ENCODE data around the gene NBPF11. TPM values are rescaled to one million over a fixed set of nuclear protein-coding genes. Genes with fewer than 3 reads are reported as not detected.
A peak's percentile ranks its signal among the peaks of the same experiment; 100 is the strongest.
"Not testable (repeated sequence)": the region's sequence is repeated elsewhere in the genome, so short reads cannot be mapped to it uniquely, and the experiment has no call there.

Gene NBPF11
- total RNA-seq, 4 donors from 2014 or later, result 0.58 to 1.8 (median 1.3) TPM

GRCh38 chr1:148147052-148147838 lies 4.8 kb downstream of the NBPF11 start:
- H3K9me3 ChIP-seq; H3K4me1 ChIP-seq; DNase-seq; H3K27ac ChIP-seq; ATAC-seq; intact Hi-C loops (cut with DNase I; ENCODE audit: low total_unique reads); H3K27me3 ChIP-seq; in situ Hi-C loops (cut with MboI; ENCODE audit: low sequenced_read_pairs in 4 of 4); H3K4me3 ChIP-seq; H3K36me3 ChIP-seq: not testable (repeated sequence)

GRCh38 chr1:148146191-148146997 lies 5.7 kb downstream of the NBPF11 start:
- H3K4me1 ChIP-seq; H3K36me3 ChIP-seq; DNase-seq; in situ Hi-C loops (cut with MboI; ENCODE audit: low sequenced_read_pairs in 4 of 4); H3K27ac ChIP-seq; intact Hi-C loops (cut with DNase I; ENCODE audit: low total_unique reads); ATAC-seq; H3K9me3 ChIP-seq; H3K4me3 ChIP-seq; H3K27me3 ChIP-seq: not testable (repeated sequence)

- H3K4me3 ChIP-seq; H3K36me3 ChIP-seq; H3K27ac ChIP-seq; H3K27me3 ChIP-seq; in situ Hi-C loops (cut with MboI; ENCODE audit: low sequenced_read_pairs in 4 of 4); DNase-seq; H3K4me1 ChIP-seq; H3K9me3 ChIP-seq; ATAC-seq; intact Hi-C loops (cut with DNase I; ENCODE audit: low total_unique reads): not testable (repeated sequence)
These were observed 8.9 kb downstream of the NBPF11 start for GRCh38 chr1:148143223-148143622.

- H3K9me3 ChIP-seq; in situ Hi-C loops (cut with MboI; ENCODE audit: low sequenced_read_pairs in 4 of 4); intact Hi-C loops (cut with DNase I; ENCODE audit: low total_unique reads); H3K36me3 ChIP-seq; H3K4me1 ChIP-seq; H3K27me3 ChIP-seq; DNase-seq; H3K4me3 ChIP-seq; H3K27ac ChIP-seq; ATAC-seq: not testable (repeated sequence)
These were observed 10.1 kb downstream of the NBPF11 start for GRCh38 chr1:148141936-148142335.

- H3K9me3 ChIP-seq; in situ Hi-C loops (cut with MboI; ENCODE audit: low sequenced_read_pairs in 4 of 4); H3K36me3 ChIP-seq; intact Hi-C loops (cut with DNase I; ENCODE audit: low total_unique reads); DNase-seq; ATAC-seq; H3K27me3 ChIP-seq; H3K27ac ChIP-seq; H3K4me1 ChIP-seq; H3K4me3 ChIP-seq: not testable (repeated sequence)
These were observed 13.5 kb downstream of the NBPF11 start for GRCh38 chr1:148138606-148139005.

- peak; percentile 44 to 60 for DNase-seq
- H3K4me1 ChIP-seq; H3K27me3 ChIP-seq; H3K36me3 ChIP-seq; H3K4me3 ChIP-seq; intact Hi-C loops (cut with DNase I; ENCODE audit: low total_unique reads); H3K9me3 ChIP-seq; ATAC-seq; in situ Hi-C loops (cut with MboI; ENCODE audit: low sequenced_read_pairs in 4 of 4): not testable (repeated sequence)
- H3K27ac ChIP-seq, result peak overlapping the region in 2 of 4 donors; percentile 41 to 54
These were observed 29.7 kb downstream of the NBPF11 start for GRCh38 chr1:148122341-148122740.

- in situ Hi-C loops (cut with MboI; ENCODE audit: low sequenced_read_pairs in 4 of 4); intact Hi-C loops (cut with DNase I; ENCODE audit: low total_unique reads); ATAC-seq; H3K27ac ChIP-seq; H3K4me3 ChIP-seq; H3K4me1 ChIP-seq; H3K36me3 ChIP-seq; H3K27me3 ChIP-seq; H3K9me3 ChIP-seq; DNase-seq: not testable (repeated sequence)
These were observed 31.7 kb downstream of the NBPF11 start for GRCh38 chr1:148120395-148120794.

GRCh38 chr1:148095732-148096131 lies 56.3 kb downstream of the NBPF11 start:
- H3K27me3 ChIP-seq; H3K9me3 ChIP-seq; intact Hi-C loops (cut with DNase I; ENCODE audit: low total_unique reads); H3K27ac ChIP-seq; DNase-seq; ATAC-seq; in situ Hi-C loops (cut with MboI; ENCODE audit: low sequenced_read_pairs in 4 of 4); H3K4me3 ChIP-seq; H3K36me3 ChIP-seq; H3K4me1 ChIP-seq: not testable (repeated sequence)

GRCh38 chr1:148086196-148086595 lies 65.9 kb downstream of the NBPF11 start:
- H3K27me3 ChIP-seq; H3K27ac ChIP-seq; in situ Hi-C loops (cut with MboI; ENCODE audit: low sequenced_read_pairs in 4 of 4); intact Hi-C loops (cut with DNase I; ENCODE audit: low total_unique reads); DNase-seq; H3K4me3 ChIP-seq; H3K36me3 ChIP-seq; H3K9me3 ChIP-seq; H3K4me1 ChIP-seq; ATAC-seq: not testable (repeated sequence)

- in situ Hi-C loops (cut with MboI; ENCODE audit: low sequenced_read_pairs in 4 of 4); H3K4me1 ChIP-seq; H3K27me3 ChIP-seq; H3K4me3 ChIP-seq; H3K36me3 ChIP-seq; H3K27ac ChIP-seq; H3K9me3 ChIP-seq; DNase-seq; intact Hi-C loops (cut with DNase I; ENCODE audit: low total_unique reads): not testable (repeated sequence)
- peak; percentile 55 to 75 for ATAC-seq
These were observed 70.9 kb downstream of the NBPF11 start for GRCh38 chr1:148081205-148081604.

- H3K4me1 ChIP-seq; ATAC-seq; intact Hi-C loops (cut with DNase I; ENCODE audit: low total_unique reads); H3K27me3 ChIP-seq; H3K36me3 ChIP-seq; H3K4me3 ChIP-seq; DNase-seq; H3K9me3 ChIP-seq; in situ Hi-C loops (cut with MboI; ENCODE audit: low sequenced_read_pairs in 4 of 4); H3K27ac ChIP-seq: not testable (repeated sequence)
These were observed 73.2 kb downstream of the NBPF11 start for GRCh38 chr1:148078632-148079519.

All from gastrocnemius medialis (tissue), 4 donors.